SW480 (cell line): ENCODE measurements around the gene P3R3URF.

ENCODE experiments used
- DNase-seq: peaks from one replicate; pipeline ENCODE4 v3.0.0-alpha.2; 2016; ENCODE audit warnings: low spot score

P3R3URF gene

DNA sequence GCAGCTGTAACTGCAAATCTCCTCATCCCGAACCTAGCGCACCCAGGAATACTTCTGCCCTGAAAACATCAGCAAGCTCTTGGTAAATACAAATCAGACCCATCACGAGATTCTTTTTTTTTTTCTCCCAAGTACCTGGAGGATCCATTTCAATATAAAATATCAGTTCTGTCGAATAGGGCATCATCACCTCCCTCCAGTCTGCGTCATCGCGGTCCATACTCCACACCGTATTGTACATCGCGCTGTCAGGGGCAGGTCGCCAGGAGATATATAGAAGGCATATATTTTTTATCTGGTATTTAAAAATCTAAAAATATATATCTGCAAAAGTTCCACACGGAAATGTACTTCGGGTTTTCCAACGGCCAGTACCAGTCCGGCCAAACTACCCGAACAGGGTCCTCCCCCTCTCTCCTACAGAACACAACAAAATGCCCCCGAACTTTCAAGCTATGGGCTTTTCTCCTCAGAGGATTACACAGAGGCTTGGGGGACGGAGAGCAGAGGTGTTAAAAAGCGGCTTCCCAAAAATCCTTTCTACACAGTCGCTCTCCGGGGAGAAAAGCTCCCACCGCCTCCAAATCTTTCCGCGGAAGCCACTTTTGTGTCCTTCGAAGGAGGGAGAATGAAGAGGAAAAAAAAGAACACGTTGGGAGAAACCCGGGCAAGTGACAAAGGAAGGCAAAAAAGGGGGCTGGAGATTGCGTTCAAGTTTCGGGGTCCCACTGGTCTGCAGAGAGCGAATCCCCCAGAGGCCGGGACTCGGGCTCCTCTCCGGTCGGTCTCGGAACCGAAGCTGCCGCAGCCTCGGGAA lies 44.4 kb downstream of the P3R3URF start:
- DNase-seq, result peak; percentile 64

DNA sequence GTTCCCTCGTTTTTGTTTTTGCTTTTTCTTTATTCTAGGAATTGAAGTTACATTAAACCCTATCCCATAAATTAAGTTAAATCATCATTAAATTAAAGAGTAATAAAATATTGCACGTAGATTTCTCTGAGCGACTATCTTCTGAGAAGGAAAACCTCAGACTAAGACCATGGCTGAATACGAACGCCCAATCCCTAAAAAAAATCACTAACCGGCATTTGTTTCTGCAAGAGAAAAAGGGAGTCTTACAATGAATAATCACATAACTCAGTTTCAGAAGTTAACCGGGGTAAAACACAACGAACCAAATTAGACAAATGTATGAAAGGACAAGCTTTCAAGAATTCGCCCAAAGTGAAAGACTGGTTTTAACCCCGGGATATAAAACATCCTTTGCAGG lies 45.2 kb downstream of the P3R3URF start:
- peak; percentile 7 for DNase-seq

DNA sequence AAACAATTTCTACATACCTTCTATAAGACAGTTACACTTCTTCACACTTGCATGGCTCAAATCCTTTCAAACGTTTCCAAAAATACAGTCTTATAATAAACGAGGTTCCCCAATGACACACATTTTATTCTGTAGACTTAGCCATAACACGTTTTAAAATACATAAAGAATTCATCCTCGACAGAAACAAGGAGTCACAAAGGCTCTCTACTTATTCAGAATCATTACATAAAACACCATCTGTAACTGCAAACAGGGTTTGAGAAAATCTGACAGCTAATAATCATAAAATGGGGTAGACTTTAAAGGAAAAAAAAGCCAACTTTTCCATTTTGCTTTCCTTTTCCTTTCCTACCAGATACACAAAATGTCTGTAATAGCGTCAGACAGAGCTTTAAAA lies 45.7 kb downstream of the P3R3URF start:
- DNase-seq, result no peak

DNA sequence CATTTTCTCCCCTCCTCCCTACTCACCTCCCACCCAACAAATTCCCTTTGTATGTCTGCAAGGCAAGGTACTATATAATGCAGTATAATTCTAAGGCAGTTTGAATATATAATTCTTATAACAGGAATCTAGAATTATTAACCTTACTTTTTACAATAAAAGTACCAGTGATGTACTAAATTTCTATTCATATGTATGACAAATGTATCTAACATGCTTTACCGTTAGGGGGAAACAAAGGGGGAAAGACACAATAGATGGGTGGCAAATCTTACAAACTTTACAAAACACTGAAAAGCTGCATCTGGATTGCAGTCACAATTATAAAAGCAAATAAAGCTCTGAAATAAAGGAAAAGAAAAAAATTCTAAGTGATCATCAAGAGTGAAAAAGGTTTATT lies 46.2 kb downstream of the P3R3URF start:
- DNase-seq, result no peak

DNA sequence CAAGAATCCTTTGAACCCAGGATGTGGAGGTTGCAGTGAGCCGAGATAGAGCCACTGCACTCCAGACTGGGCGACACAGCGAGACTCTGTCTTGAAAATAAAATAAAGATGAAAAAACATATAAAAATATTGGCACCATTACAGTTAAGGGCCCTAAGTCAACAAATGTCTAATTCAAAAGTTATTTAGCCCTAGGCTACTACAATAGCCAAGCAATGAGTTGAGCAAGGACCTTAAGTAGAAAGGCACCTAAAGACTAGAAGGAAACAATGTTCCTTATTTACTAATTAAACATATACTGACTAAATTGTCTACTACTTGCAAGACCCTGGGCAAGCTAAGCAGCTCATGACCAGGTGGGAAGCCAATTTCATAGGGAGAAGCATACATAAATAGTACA lies 47.9 kb downstream of the P3R3URF start:
- no peak for DNase-seq
